ENCODE measurements around the gene CRB1.
"Not testable (repeated sequence)": the region's sequence is repeated elsewhere in the genome, so short reads cannot be mapped to it uniquely, and the experiment has no call there.

CRB1 gene

GRCh38 chr1:197393772-197394171 is 125.7 kb downstream of the CRB1 start:
- no peak overlapping the region for H3K27ac ChIP-seq
- no peak for DNase-seq (ENCODE audit: low read depth, low spot score)

- DNase-seq (ENCODE audit: low read depth, low spot score), result no peak
These were observed 127.0 kb downstream of the CRB1 start for GRCh38 chr1:197394831-197395608.

GRCh38 chr1:197397895-197398294 is 129.8 kb downstream of the CRB1 start:
- H3K27ac ChIP-seq, result no peak overlapping the region
- no peak for DNase-seq (ENCODE audit: low read depth, low spot score)

More at GRCh38 chr1:197394831-197395608, 127.0 kb downstream of the CRB1 start:
- no peak overlapping the region for H3K27ac ChIP-seq

- no peak for DNase-seq (ENCODE audit: low read depth, low spot score)
These were observed 131.9 kb downstream of the CRB1 start for GRCh38 chr1:197399755-197400521.

GRCh38 chr1:197400522-197400902 is 132.5 kb downstream of the CRB1 start:
- DNase-seq (ENCODE audit: low read depth, low spot score), result no peak
- H3K27ac ChIP-seq, result no peak overlapping the region

More at GRCh38 chr1:197399755-197400521, 131.9 kb downstream of the CRB1 start:
- H3K27ac ChIP-seq, result no peak overlapping the region

GRCh38 chr1:197402189-197402588 is 134.1 kb downstream of the CRB1 start:
- DNase-seq (ENCODE audit: low read depth, low spot score), result no peak
- no peak overlapping the region for H3K27ac ChIP-seq

GRCh38 chr1:197404774-197405173 is 136.7 kb downstream of the CRB1 start:
- not testable (repeated sequence) for H3K27ac ChIP-seq; DNase-seq (ENCODE audit: low read depth, low spot score)

GRCh38 chr1:197405614-197406013 is 137.6 kb downstream of the CRB1 start:
- not testable (repeated sequence) for DNase-seq (ENCODE audit: low read depth, low spot score); H3K27ac ChIP-seq

GRCh38 chr1:197413564-197413963 is 145.5 kb downstream of the CRB1 start:
- no peak overlapping the region for H3K27ac ChIP-seq
- no peak for DNase-seq (ENCODE audit: low read depth, low spot score)

GRCh38 chr1:197415221-197415620 is 147.2 kb downstream of the CRB1 start:
- no peak overlapping the region for H3K27ac ChIP-seq
- DNase-seq (ENCODE audit: low read depth, low spot score), result no peak

GRCh38 chr1:197418693-197419092 is 150.6 kb downstream of the CRB1 start:
- H3K27ac ChIP-seq, result no peak overlapping the region
- no peak for DNase-seq (ENCODE audit: low read depth, low spot score)

- no peak for DNase-seq (ENCODE audit: low read depth, low spot score)
- no peak overlapping the region for H3K27ac ChIP-seq
These were observed 154.9 kb downstream of the CRB1 start for GRCh38 chr1:197422993-197423392.

- no peak overlapping the region for H3K27ac ChIP-seq
- no peak for DNase-seq (ENCODE audit: low read depth, low spot score)
These were observed 156.3 kb downstream of the CRB1 start for GRCh38 chr1:197424380-197424779.

- no peak for DNase-seq (ENCODE audit: low read depth, low spot score)
- H3K27ac ChIP-seq, result no peak overlapping the region
These were observed 161.3 kb downstream of the CRB1 start for GRCh38 chr1:197429372-197429771.

- H3K27ac ChIP-seq, result no peak overlapping the region
These were observed 167.2 kb downstream of the CRB1 start for GRCh38 chr1:197435224-197435623.

GRCh38 chr1:197437601-197438000 is 169.5 kb downstream of the CRB1 start:
- no peak for DNase-seq (ENCODE audit: low read depth, low spot score)
- H3K27ac ChIP-seq, result no peak overlapping the region

More at GRCh38 chr1:197435224-197435623, 167.2 kb downstream of the CRB1 start:
- no peak for DNase-seq (ENCODE audit: low read depth, low spot score)

GRCh38 chr1:197438010-197438790 is 170.1 kb downstream of the CRB1 start:
- no peak overlapping the region for H3K27ac ChIP-seq
- DNase-seq (ENCODE audit: low read depth, low spot score), result no peak

- no peak overlapping the region for H3K27ac ChIP-seq
- no peak for DNase-seq (ENCODE audit: low read depth, low spot score)
These were observed 171.7 kb downstream of the CRB1 start for GRCh38 chr1:197439708-197440280.

- no peak overlapping the region for H3K27ac ChIP-seq
- no peak for DNase-seq (ENCODE audit: low read depth, low spot score)
These were observed 172.7 kb downstream of the CRB1 start for GRCh38 chr1:197440715-197441114.

- H3K27ac ChIP-seq, result no peak overlapping the region
- no peak for DNase-seq (ENCODE audit: low read depth, low spot score)
These were observed 174.0 kb downstream of the CRB1 start for GRCh38 chr1:197441999-197442414.

Data from epithelial cell of prostate (primary cell).